ENCODE data around the gene XXYLT1.

DNA sequence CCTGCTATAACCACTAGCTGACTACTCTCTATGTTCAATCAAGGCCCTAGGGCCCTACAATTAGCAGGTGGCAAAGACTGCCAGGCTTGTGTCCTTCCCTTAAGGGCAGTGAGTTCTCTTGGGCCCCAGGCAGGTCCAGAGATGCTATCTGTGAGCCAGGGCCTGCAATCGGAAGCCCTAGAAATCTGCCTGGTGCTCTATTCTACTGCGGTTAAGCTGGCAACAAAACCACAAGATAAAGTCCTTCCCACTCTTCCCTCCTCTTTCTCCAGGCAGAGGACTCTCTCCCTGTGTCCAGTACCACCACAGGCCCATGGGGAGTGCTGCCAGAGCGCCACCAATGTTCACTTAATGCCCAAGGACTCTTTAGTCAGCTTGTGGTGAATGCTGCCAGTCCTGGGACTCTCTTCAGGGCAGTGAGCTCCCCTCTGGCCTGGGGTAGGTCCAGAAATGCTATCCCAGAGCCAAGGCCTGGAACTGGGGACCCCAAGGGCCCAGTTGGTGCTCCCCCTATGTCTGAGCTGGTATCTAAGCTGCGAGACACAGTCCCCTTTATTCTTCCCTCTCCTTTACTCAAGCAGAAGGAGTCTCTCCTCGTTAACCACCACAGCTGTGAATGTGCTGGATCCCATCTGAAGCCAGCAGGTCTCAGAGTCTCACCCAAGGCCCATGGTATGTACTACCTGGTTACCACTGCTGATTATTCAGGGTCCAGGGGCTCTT, 34.7 kb downstream of the XXYLT1 start:
- TF ChIP-seq, protein P1, sequence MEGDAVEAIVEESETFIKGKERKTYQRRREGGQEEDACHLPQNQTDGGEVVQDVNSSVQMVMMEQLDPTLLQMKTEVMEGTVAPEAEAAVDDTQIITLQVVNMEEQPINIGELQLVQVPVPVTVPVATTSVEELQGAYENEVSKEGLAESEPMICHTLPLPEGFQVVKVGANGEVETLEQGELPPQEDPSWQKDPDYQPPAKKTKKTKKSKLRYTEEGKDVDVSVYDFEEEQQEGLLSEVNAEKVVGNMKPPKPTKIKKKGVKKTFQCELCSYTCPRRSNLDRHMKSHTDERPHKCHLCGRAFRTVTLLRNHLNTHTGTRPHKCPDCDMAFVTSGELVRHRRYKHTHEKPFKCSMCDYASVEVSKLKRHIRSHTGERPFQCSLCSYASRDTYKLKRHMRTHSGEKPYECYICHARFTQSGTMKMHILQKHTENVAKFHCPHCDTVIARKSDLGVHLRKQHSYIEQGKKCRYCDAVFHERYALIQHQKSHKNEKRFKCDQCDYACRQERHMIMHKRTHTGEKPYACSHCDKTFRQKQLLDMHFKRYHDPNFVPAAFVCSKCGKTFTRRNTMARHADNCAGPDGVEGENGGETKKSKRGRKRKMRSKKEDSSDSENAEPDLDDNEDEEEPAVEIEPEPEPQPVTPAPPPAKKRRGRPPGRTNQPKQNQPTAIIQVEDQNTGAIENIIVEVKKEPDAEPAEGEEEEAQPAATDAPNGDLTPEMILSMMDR (IDR thresholded peaks at IDR 0.05) = no peak
- TF ChIP-seq MXD4 (CRISPR knock-in tag; IDR thresholded peaks at IDR 0.05; ENCODE audit: borderline replicate concordance) = no peak
- TF ChIP-seq, protein P2, sequence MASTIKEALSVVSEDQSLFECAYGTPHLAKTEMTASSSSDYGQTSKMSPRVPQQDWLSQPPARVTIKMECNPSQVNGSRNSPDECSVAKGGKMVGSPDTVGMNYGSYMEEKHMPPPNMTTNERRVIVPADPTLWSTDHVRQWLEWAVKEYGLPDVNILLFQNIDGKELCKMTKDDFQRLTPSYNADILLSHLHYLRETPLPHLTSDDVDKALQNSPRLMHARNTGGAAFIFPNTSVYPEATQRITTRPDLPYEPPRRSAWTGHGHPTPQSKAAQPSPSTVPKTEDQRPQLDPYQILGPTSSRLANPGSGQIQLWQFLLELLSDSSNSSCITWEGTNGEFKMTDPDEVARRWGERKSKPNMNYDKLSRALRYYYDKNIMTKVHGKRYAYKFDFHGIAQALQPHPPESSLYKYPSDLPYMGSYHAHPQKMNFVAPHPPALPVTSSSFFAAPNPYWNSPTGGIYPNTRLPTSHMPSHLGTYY (CRISPR knock-in tag; IDR thresholded peaks at IDR 0.05) = no peak
- no peak for TF ChIP-seq SP1 (CRISPR knock-in tag; conservative IDR thresholded peaks at IDR 0.05)
- no peak for TF ChIP-seq CREM (CRISPR knock-in tag; IDR thresholded peaks at IDR 0.05)
- no peak for TF ChIP-seq HMGA2 (CRISPR knock-in tag; IDR thresholded peaks at IDR 0.05)

Measured in WTC11 (cell line).